PC-3 (cell line): ENCODE measurements around the gene GDAP2.

Source experiments
- CTCF ChIP-seq: fragments of 300-600 bp; sonication (generic); conservative IDR thresholded peaks from 2 replicates; pipeline ENCODE4 v1.5.1; 2017; ENCODE audit warnings: antibody characterized with exemption, low read depth, mild to moderate bottlenecking, low read length
- EZH2 ChIP-seq: fragments of 300-600 bp; sonication (generic); IDR thresholded peaks from one replicate; pipeline ENCODE4 v1.6.1; 2017; ENCODE audit warnings: antibody characterized with exemption, mild to moderate bottlenecking, low read length; ENCODE audit not compliant: unreplicated experiment
- EZH2phosphoT487 ChIP-seq: fragments of 300-600 bp; sonication (generic); IDR thresholded peaks from 2 replicates; pipeline ENCODE4 v1.6.1; 2018; ENCODE audit warnings: mild to moderate bottlenecking, antibody characterized with exemption, low read length, borderline replicate concordance

GRCh38 chr1:117930173-117930447 lies 689 bp upstream of the GDAP2 start:
- TF ChIP-seq CTCF = no peak
- no peak for TF ChIP-seq EZH2phosphoT487
- no peak for TF ChIP-seq EZH2
